Mucosa of descending colon (tissue), 3 donors: ENCODE results near the gene HOXD9. TPM values are rescaled to one million over a fixed set of nuclear protein-coding genes. Genes with fewer than 3 reads are reported as not detected.

Experiments
- ATAC-seq: fragments of 200-7000 bp; cut with Tn5 transposase; one replicate; pipeline ENCODE4 v1.9.1; 2020; ENCODE audit warnings: mild to moderate bottlenecking, moderate library complexity
- DNase-seq, 3 donors: peaks; one replicate each; pipeline ENCODE4 v3.0.0-alpha.2; 2020
- H3K36me3 ChIP-seq: fragments of 200-600 bp; one replicate; pipeline ENCODE4 v1.8.0; 2021; ENCODE audit warnings: low read depth, mild to moderate bottlenecking
- H3K4me1 ChIP-seq: fragments of 200-600 bp; one replicate; pipeline ENCODE4 v1.8.0; 2021; ENCODE audit warnings: low read depth, mild to moderate bottlenecking
- H3K4me3 ChIP-seq: fragments of 200-600 bp; one replicate; pipeline ENCODE4 v1.8.0; 2021; ENCODE audit warnings: mild to moderate bottlenecking
- H3K9me3 ChIP-seq: fragments of 200-600 bp; one replicate; pipeline ENCODE4 v1.8.0; 2021; ENCODE audit warnings: mild to moderate bottlenecking
- intact Hi-C, 2 donors: fragments of 100-400 bp; cut with DNase I in 1 of 2; cut with micrococcal nuclease in 1 of 2; formaldehyde crosslinking; loops; one replicate each; pipeline versions ENCODE4 v1.11.0 to v1.11.1; 2022; cut with DNase I, micrococcal nuclease
- total RNA-seq, 3 donors: library from RNA; stranded (reverse); fragmentation: NEBNext Ultra II Directional in 2 of 3; extraction: Animal tissue kit (Norgen Biotek cat#: 25700) in 2 of 3; gene quantifications; one replicate each; pipeline versions ENCODE4 v1.2.1 to v1.2.4, GENCODE V29; 2021 to 2023
- TF ChIP-seq, protein P1 (sequence below): fragments of 200-600 bp; IDR thresholded peaks from one replicate; pipeline ENCODE4 v1.8.0; 2022; ENCODE audit warnings: antibody characterized with exemption, mild to moderate bottlenecking
- donor health status: DM: no; HTN: no; CAD: no; lungs with moderate emphysema.
- donor health status: DM: no; HTN: no; CAD: no.
- donor health status: DM: no; HTN: yes; CAD: no.

HOXD9 gene
- total RNA-seq, 3 donors from 2014 or later = 2.1 to 5.6 (median 2.2) TPM

DNA sequence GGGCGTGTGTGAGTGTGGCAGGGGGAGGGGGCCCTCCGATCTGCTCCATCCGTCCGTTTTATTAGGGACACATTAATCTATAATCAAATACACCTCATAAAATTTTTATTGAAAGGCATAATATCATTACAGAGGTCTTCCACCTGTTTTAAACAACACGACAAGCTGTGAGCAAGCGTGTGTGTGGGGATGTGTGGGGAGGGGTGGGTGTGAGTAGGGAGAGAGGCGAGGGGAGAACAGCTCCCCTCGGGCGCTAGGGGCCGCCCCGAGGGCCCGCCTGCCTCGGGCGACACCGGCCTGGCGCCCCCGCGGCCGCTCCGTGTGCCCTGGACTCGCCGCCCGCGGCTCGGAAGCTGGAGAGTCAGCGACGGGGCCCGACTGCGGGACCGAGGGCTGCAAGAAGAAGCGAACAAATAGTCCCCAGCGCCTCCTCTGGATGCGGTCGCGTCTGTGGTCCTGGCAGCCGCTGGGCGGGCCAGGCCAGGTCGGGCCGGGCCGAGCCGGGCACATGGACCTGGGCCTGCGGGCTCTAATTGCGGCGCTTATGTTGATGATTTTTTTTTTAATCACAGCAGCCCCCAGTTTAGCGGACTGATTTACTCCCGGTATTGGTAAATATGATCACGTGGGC, 352 bp upstream of the HOXD9 start:
- peak; percentile 40 for ATAC-seq
- H3K9me3 ChIP-seq = no peaks in the 10 kb centered on the region
- TF ChIP-seq, protein P1, sequence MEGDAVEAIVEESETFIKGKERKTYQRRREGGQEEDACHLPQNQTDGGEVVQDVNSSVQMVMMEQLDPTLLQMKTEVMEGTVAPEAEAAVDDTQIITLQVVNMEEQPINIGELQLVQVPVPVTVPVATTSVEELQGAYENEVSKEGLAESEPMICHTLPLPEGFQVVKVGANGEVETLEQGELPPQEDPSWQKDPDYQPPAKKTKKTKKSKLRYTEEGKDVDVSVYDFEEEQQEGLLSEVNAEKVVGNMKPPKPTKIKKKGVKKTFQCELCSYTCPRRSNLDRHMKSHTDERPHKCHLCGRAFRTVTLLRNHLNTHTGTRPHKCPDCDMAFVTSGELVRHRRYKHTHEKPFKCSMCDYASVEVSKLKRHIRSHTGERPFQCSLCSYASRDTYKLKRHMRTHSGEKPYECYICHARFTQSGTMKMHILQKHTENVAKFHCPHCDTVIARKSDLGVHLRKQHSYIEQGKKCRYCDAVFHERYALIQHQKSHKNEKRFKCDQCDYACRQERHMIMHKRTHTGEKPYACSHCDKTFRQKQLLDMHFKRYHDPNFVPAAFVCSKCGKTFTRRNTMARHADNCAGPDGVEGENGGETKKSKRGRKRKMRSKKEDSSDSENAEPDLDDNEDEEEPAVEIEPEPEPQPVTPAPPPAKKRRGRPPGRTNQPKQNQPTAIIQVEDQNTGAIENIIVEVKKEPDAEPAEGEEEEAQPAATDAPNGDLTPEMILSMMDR = no peak
- peak overlapping the region; percentile 22 for H3K4me3 ChIP-seq
- intact Hi-C loops = loop anchor here in 1 of 2 donors (10.0 kb wide), 2 partner anchors 693 to 1023 kb away; no protein-coding TSS in a partner anchor
- H3K36me3 ChIP-seq = no peaks in the 10 kb centered on the region
- peaks cover 7% of the 10 kb centered on the region for H3K4me1 ChIP-seq
- DNase-seq = no peak

GRCh38 chr2:176123411-176124109, 1.0 kb downstream of the HOXD9 start:
- ATAC-seq (no peak), DNase-seq (no peak)
- no peaks in the 10 kb centered on the region for H3K36me3 ChIP-seq
- H3K9me3 ChIP-seq = no peaks in the 10 kb centered on the region
- H3K4me1 ChIP-seq = peaks cover 14% of the 10 kb centered on the region
- no peak overlapping the region for H3K4me3 ChIP-seq
- TF ChIP-seq, protein P1 = no peak
- intact Hi-C loops = loop anchor here in 1 of 2 donors (10.0 kb wide), 2 partner anchors 691 to 1021 kb away; no protein-coding TSS in a partner anchor

DNA sequence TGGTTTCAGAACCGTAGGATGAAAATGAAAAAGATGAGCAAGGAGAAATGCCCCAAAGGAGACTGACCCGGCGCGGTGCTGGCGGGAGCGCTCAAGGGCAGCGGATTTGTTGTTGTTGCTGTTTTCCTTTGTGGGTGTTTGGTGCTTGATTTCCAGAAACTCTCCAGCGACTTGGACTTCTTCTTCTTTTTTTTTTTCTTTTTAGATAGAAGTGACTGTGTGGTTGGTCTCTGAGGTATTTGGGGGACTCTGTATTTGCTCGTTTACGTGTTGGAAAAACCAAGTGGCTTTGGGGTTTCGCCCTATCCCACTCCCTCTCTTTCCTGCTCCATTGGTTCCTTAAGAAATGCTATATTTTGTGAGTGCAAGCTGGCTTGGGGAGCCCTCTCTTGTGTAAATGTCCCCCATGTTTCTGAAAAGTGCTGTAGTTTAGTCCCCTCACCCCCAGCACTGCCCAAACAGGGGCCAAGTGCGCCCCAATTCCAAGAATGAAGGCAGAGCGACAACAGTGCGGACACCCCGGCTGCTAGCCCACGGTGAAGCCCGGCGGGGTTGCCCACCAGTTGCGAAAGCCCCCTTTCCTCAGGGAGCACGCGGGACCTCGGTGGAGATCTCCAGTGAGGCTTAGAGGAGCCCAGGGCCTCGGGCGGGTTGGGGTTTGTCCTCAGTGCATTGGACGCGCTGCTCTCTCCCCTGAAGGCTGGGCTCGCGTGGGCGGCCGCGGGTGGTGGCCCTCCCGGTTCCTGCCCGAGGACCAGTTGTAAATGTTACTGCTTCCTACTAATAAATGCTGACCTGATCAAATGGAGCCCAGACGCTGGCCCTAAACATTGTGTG, 1.8 kb downstream of the HOXD9 start:
- ATAC-seq (no peak), DNase-seq (no peak)
- intact Hi-C loops = loop anchor here in 1 of 2 donors (10.0 kb wide), 2 partner anchors 690 to 1020 kb away; no protein-coding TSS in a partner anchor
- no peaks in the 10 kb centered on the region for H3K36me3 ChIP-seq
- TF ChIP-seq, protein P1 = no peak
- no peak overlapping the region for H3K4me3 ChIP-seq
- no peaks in the 10 kb centered on the region for H3K9me3 ChIP-seq
- H3K4me1 ChIP-seq = peaks cover 22% of the 10 kb centered on the region

GRCh38 chr2:176124947-176125771, 2.6 kb downstream of the HOXD9 start:
- no peaks in the 10 kb centered on the region for H3K9me3 ChIP-seq
- H3K36me3 ChIP-seq = no peaks in the 10 kb centered on the region
- H3K4me3 ChIP-seq = no peak overlapping the region
- TF ChIP-seq, protein P1 = no peak
- intact Hi-C loops = loop anchor here (5.0 to 10.0 kb wide), 4 partner anchors 512 to 1020 kb away; no protein-coding TSS in a partner anchor
- no peak for DNase-seq
- no peak for ATAC-seq
- H3K4me1 ChIP-seq = peaks cover 23% of the 10 kb centered on the region

DNA sequence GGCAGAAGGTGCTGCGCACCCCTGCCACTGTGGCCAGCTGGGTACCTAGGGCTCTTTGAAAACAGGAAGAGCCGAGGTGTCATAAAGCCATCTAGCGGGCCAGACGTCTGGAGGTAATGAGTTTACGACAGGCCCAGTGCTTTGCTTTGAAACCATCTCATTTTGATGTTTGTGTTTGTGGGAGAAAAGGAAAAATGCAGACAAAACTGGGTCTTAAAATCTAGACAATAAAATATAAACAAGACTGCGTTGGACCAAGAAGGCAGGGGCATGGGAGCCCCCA, 3.2 kb downstream of the HOXD9 start:
- intact Hi-C loops = loop anchor here (5.0 to 10.0 kb wide), 4 partner anchors 512 to 1019 kb away; no protein-coding TSS in a partner anchor
- DNase-seq = peak in 1 of 3 donors; percentile 44
- no peak for ATAC-seq
- H3K36me3 ChIP-seq = no peaks in the 10 kb centered on the region
- no peak overlapping the region for H3K4me3 ChIP-seq
- TF ChIP-seq, protein P1 = no peak
- no peaks in the 10 kb centered on the region for H3K9me3 ChIP-seq
- H3K4me1 ChIP-seq = peaks cover 23% of the 10 kb centered on the region
